Epidermal melanocyte (primary cell): Measurements from ENCODE around the gene RIOK2.

Experiments
- DNase-seq: peaks from one replicate; pipeline ENCODE4 v3.0.0; 2011; ENCODE audit warnings: low spot score; ENCODE audit not compliant: insufficient read length

RIOK2 gene

GRCh38 chr5:97125125-97125683 is 57.8 kb downstream of the RIOK2 start:
- no peak for DNase-seq

DNA sequence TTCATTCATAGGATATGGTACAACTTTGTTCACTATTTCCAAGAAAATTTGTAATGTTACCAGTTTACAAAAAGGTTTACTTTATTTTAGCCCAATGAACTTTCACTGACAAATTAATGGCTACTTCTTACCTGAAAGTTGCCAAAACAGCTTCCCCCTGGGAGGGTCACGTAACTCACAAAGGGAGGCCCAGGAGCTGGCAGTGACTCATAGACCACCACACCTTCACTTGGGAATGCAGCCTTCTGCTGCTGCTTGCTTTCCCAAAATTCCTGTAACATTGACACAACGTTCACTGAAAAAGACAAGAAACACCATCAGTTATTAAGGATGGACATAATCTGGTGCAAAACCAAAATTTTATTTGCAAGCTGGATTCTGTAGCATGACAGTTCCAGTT is 58.7 kb downstream of the RIOK2 start:
- DNase-seq, result no peak

DNA sequence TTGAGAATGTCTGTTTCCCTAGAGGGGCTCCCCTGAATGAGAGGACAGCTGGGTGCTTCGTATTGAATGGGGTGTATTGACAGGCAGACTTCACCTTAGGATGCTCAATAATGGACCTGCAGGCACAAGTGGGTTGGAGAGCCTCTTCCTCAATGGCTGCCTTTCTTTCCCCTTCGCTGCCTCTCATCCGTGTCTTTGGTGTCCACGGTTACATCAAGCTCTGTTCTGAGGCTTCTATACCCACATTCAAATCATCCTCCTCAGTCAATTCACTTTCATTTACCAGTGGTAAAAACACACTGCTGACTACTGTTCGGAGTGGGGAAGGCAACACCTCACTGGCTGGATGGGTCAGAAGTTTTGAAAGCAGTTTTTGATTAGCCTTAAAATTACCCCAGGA is 61.2 kb downstream of the RIOK2 start:
- DNase-seq, result no peak

DNA sequence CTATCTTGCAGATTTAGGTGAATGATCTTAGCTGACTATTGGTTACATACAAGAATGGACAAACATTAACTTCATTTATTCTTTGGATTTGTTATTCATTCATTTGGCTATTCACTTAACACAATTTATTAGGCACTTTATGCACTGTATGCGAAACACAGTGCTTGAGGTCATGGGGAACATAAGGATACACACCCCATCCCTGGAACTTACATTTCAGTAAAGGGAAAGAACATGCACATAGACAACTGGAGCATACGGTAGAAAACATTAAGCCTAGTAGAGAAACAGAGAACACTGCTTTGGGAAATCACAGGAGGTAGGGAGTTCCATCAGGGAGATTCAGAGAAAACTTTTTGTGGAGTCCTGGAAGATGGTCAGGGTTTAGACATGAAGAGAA is 62.9 kb downstream of the RIOK2 start:
- no peak for DNase-seq

DNA sequence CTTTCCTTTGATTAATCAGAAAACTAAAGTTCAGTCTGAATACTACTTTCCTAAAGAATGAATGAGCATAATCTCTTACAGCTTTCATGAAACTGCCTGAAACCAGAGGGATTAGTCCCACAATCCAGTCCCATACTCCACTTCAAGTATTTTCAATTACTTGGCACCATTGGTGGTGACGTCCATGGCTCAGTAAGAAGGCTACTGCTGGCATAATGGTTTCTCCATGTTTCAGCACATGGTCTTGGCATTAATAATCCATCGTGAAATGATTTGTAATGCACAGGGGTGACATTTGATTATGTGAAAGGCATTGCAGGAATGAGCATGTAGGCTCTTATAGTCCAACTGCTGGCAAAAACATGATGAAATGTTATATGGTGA is 64.0 kb downstream of the RIOK2 start:
- no peak for DNase-seq

DNA sequence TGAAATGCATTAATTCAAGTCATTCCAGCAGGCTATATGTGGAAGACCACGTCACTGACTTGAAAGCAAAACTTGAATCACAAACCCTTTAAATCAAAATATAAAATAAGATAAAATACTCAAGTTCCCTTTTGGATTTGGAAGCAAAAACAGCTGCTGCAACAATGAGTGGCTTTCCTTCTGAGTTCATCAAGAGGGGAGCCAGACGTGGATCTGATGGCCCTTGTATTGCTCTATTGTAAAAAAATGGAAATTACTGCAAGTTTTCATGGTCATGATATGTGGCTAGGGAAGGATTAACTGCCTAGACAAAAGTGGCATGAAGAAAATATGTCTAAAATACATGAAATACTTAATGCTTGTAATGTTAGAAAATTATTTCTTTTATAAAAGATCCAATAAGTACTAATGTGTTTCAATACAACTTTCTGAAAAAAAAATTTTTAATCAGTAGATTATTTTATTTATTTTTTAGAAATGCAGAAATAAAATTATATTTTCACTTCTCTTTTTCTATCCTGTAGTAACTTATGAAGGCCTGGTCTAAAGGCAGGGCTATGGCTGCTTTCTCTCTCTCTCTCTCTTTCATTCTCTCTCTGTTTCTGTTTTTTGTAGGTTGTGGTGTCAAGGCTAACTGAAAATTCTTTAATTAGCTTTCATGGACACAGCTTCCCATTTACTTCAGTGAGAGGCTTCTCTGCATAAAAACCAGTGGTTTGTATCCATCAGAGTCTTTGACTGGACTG is 64.6 kb downstream of the RIOK2 start:
- no peak for DNase-seq

GRCh38 chr5:97115932-97116331 is 67.1 kb downstream of the RIOK2 start:
- DNase-seq, result no peak

GRCh38 chr5:97112230-97112629 is 70.8 kb downstream of the RIOK2 start:
- no peak for DNase-seq

DNA sequence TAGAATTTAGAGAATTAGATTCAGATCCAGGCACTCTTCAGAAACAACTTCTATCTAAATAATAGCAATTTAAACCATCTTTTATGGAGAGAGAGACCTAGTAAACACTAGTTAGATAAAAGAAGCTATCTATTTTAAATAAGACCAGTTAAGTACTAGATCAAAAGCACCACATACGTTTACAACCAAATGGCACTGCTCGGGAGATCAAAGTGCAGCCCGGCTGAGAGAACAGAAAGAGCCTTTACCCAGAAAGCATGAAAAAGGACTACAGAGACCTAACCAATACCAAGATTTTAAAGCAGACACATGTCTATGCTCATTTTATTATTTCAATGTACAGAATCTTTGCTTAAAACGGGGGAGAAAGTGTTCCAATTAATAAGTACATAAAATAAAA is 71.4 kb downstream of the RIOK2 start:
- DNase-seq, result no peak

DNA sequence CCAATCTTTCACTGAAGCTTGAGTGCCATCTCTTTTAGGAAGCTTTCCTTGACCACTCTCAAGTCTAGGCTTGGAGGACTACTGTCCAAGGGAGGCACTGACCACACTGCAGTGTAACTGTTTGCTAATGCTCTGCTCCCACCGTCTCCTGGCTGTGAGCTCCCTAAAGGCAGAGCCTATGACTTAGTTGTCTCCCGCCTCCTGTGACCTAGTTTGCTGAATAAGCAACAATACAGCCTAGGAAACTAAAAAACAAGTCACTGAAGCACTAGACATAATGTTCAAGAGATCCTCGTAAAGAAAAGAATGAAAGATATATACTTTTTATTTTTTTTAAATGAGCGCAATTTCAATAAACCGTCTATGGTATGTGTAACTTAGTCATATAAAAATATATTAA is 72.0 kb downstream of the RIOK2 start:
- no peak for DNase-seq
